HepG2 (cell line): ENCODE results near the gene DIRAS1. TPM values are rescaled to one million over a fixed set of nuclear protein-coding genes. Genes with fewer than 3 reads are reported as not detected.

Experiments
- ATAC-seq: fragments of 200-7000 bp; cut with Tn5 transposase; 3 replicates; pipeline ENCODE4 v1.9.1; 2020; ENCODE audit warnings: mild to moderate bottlenecking, moderate library complexity
- BruUV-seq: library from RNA; stranded (reverse); fragments of 400-500 nt; replicated peaks from 2 replicates; lab custom pipeline; 2021; lab: Mats Ljungman, UMichigan
- CTCF ChIA-PET: fragments of 300-600 bp; formaldehyde crosslinking; extraction: SDS; loops from one replicate; lab custom pipeline; 2021; ENCODE audit warnings: low total read pairs, inconsistent platforms, low intra/inter-chr PET ratio; lab: Yijun Ruan, JAX
- POLR2A ChIA-PET: fragments of 350-600 bp; sonication (Branson Sonifier 250); formaldehyde crosslinking; loops from one replicate; lab custom pipeline; 2020; ENCODE audit warnings: antibody characterized with exemption, inconsistent platforms; lab: Yijun Ruan, JAX
- DNase-seq: peaks from one replicate; pipeline ENCODE4 v3.0.0-alpha.2; 2015; ENCODE audit warnings: low spot score
- FAIRE-seq: peaks from 3 replicates; lab custom pipeline; 2011; peaks lifted over from hg19 to GRCh38; lab: Jason Lieb, UNC
- H2AFZ ChIP-seq: one replicate; pipeline ENCODE4 v1.6.1; 2011; ENCODE audit warnings: low read length, inconsistent platforms
- H3K27ac ChIP-seq: fragments of 300-600 bp; 3 replicates; pipeline ENCODE4 v1.8.0; 2011; ENCODE audit warnings: mixed run types, mild to moderate bottlenecking, mixed read lengths, low read length, inconsistent platforms; ENCODE audit not compliant: insufficient read depth; ENCODE audit errors: extremely low read length
- H3K27me3 ChIP-seq, 2 experiments: fragments of 200-600 bp in 1 of 2; 2 replicates in 1 of 2; 3 replicates in 1 of 2; pipeline versions ENCODE4 v1.6.0 to v1.8.0; 2011; ENCODE audit warnings: low read length in 2 of 2, mild to moderate bottlenecking in 2 of 2, moderate library complexity in 2 of 2, inconsistent platforms in 1 of 2; ENCODE audit not compliant: insufficient read depth in 2 of 2, control insufficient read depth in 1 of 2
- H3K36me3 ChIP-seq, 2 experiments: fragments of 200-600 bp in 1 of 2; replicated peaks in 1 of 2; 2 replicates in 1 of 2; 3 replicates in 1 of 2; pipeline versions ENCODE4 v1.5.1 to v1.8.0; 2011; ENCODE audit warnings: low read length in 2 of 2, inconsistent platforms in 1 of 2; ENCODE audit not compliant: insufficient read depth in 2 of 2, control insufficient read depth in 1 of 2
- H3K4me1 ChIP-seq: 2 replicates; pipeline ENCODE4 v1.5.1; 2012; ENCODE audit warnings: low read length, inconsistent platforms; ENCODE audit not compliant: insufficient read depth
- H3K4me2 ChIP-seq: 2 replicates; pipeline ENCODE4 v1.6.0; 2011; ENCODE audit warnings: low read depth, low read length, inconsistent platforms
- H3K4me3 ChIP-seq, 3 experiments: fragments of 200-600 bp in 1 of 3; sonication (generic), shearing (Covaris generic) in 1 of 3; replicated peaks in 1 of 3; 2 replicates each; pipeline ENCODE4 v1.5.1; 2011 to 2016; ENCODE audit warnings: low read length in 3 of 3, inconsistent platforms in 2 of 3, low read depth in 2 of 3, mild to moderate bottlenecking in 2 of 3, control low read depth in 1 of 3, mixed read lengths in 1 of 3; ENCODE audit not compliant: insufficient read depth in 1 of 3
- H3K79me2 ChIP-seq: one replicate; pipeline ENCODE4 v1.6.1; 2011; ENCODE audit warnings: low read length, inconsistent platforms; ENCODE audit not compliant: insufficient read depth
- H3K9ac ChIP-seq: 2 replicates; pipeline ENCODE4 v1.6.0; 2011; ENCODE audit warnings: mild to moderate bottlenecking, low read depth, low read length, inconsistent platforms; ENCODE audit not compliant: insufficient read depth
- H3K9me3 ChIP-seq: 2 replicates; pipeline ENCODE4 v1.5.1; 2012; ENCODE audit warnings: mild to moderate bottlenecking, low read length
- H4K20me1 ChIP-seq: 2 replicates; pipeline ENCODE4 v1.6.0; 2011; ENCODE audit warnings: inconsistent platforms, mild to moderate bottlenecking, low read length, moderate library complexity; ENCODE audit not compliant: insufficient read depth
- ATF7-NPFF ChIP-seq: sonication (generic); formaldehyde crosslinking; IDR thresholded peaks from 2 replicates; pipeline ENCODE4 v1.8.1; 2023; ENCODE audit warnings: mild to moderate bottlenecking, low read depth, missing genetic modification reagents, moderate library complexity
- CBX2 ChIP-seq, 2 experiments: fragments of 200-600 bp in 1 of 2; sonication (generic); formaldehyde crosslinking in 1 of 2; IDR thresholded peaks; 2 replicates each; pipeline versions ENCODE4 v1.7.0 to v1.8.1; 2018 to 2022; ENCODE audit warnings: low read depth in 2 of 2, low read length in 1 of 2, mild to moderate bottlenecking in 1 of 2, missing genetic modification reagents in 1 of 2
- JUNB ChIP-seq: sonication (generic); formaldehyde crosslinking; IDR thresholded peaks from 2 replicates; pipeline ENCODE4 v1.8.0; 2022; ENCODE audit warnings: missing genetic modification reagents, mild to moderate bottlenecking, borderline replicate concordance
- RXRA ChIP-seq: sonication (generic); formaldehyde crosslinking; IDR thresholded peaks from 2 replicates; pipeline ENCODE4 v1.5.1; 2020; ENCODE audit warnings: missing genetic modification reagents
- SMC3 ChIP-seq: IDR thresholded peaks from 2 replicates; pipeline ENCODE4 v1.6.1; 2011; ENCODE audit warnings: low read length, improper control_type of control experiment
- ZBTB1 ChIP-seq: sonication (generic); formaldehyde crosslinking; IDR thresholded peaks from 2 replicates; pipeline ENCODE4 v1.4.0; 2020; ENCODE audit warnings: missing genetic modification reagents, borderline replicate concordance
- ZNF329 ChIP-seq: sonication (generic); formaldehyde crosslinking; IDR thresholded peaks from 2 replicates; pipeline ENCODE4 v1.9.0; 2021; ENCODE audit warnings: low read depth, mild to moderate bottlenecking, missing genetic modification reagents
- ZNF451 ChIP-seq: sonication (generic); formaldehyde crosslinking; IDR thresholded peaks from 2 replicates; pipeline ENCODE4 v1.5.0; 2020; ENCODE audit warnings: mild to moderate bottlenecking, missing genetic modification reagents
- ZNF720 ChIP-seq: sonication (generic); formaldehyde crosslinking; IDR thresholded peaks from 2 replicates; pipeline ENCODE4 v1.4.0; 2020; ENCODE audit warnings: missing genetic modification reagents
- WGBS: methylation state at CpG from one replicate; pipeline ENCODE4 v1.1.6; 2017; ENCODE audit warnings: low lambda C conversion rate; 5-methylcytosine and 5-hydroxymethylcytosine counted together
- in situ Hi-C: cut with HindIII; loops from 2 replicates; pipeline ENCODE4 v1.10.0; 2017; ENCODE audit warnings: low pct_unique_long_range_greater_than_20kb; ENCODE audit not compliant: extremely low pct_ligation_motif_present
- intact Hi-C: fragments of 100-400 bp; cut with micrococcal nuclease; formaldehyde crosslinking; loops from one replicate; pipeline ENCODE4 v1.10.0; 2022; ENCODE audit not compliant: unreplicated experiment
- polyA plus RNA-seq, 8 experiments: library from polyadenylated mRNA; depleted of rRNA in 3 of 8; stranded (reverse) in 7 of 8; unstranded in 1 of 8; fragments of >200 nt; fragmentation: Illumina TruSeq in 4 of 8; extraction: Trizol in 4 of 8; gene quantifications; 2 replicates each; pipeline versions ENCODE4 v1.2.1 to v1.2.3, GENCODE V29; 2011 to 2016; ENCODE audit warnings: low read depth in 4 of 8, missing spikeins in 1 of 8, mixed read lengths in 1 of 8; ENCODE audit not compliant: insufficient read depth in 1 of 8
- total RNA-seq, 5 experiments: library from RNA; depleted of rRNA; stranded (reverse); fragments of >200 nt; fragmentation: Illumina TruSeq; extraction: Trizol; gene quantifications; 2 replicates each; pipeline ENCODE4 v1.2.3, GENCODE V29; 2016; ENCODE audit warnings: low read depth in 1 of 5
- TF ChIP-seq, protein P1 (sequence below): sonication (generic); formaldehyde crosslinking; IDR thresholded peaks from 2 replicates; pipeline ENCODE4 v1.4.0; 2020; ENCODE audit warnings: missing genetic modification reagents, low read depth, mild to moderate bottlenecking, borderline replicate concordance
- TF ChIP-seq, protein P2 (sequence below): sonication (generic); formaldehyde crosslinking; IDR thresholded peaks from 2 replicates; pipeline ENCODE4 v1.5.0; 2020; ENCODE audit warnings: mild to moderate bottlenecking, missing genetic modification reagents, borderline replicate concordance

DIRAS1 gene
- total and polyA plus RNA-seq, 2 of the 13 experiments (the other 11 are each of a cell fraction or from before 2014, with no cell fraction given): 0.97 to 1.8 TPM

DNA sequence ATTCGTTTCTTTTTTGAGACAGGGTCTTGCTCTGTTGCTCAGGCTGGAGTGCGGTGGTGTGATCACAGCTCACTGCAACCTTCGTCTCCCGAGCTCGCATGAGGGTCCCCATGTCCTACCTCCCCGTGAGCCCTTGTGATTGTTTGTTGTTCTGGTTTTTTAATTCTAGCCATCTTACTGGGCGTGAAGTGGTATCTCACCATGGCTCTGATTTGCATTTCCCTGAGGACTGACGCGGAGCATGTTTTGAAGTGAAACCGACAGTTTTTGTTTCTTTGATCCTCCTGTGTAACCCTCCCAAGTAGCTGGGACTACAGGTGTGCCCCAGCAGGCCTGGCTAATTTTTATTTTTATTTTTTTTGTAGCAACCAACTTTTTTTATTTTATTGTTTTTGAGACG lies 40.4 kb downstream of the DIRAS1 start:
- Histone ChIP-seq H3K27ac (no peak overlapping the region), H3K9ac (no peak overlapping the region), H3K36me3 (no peaks in the 10 kb centered on the region), H3K79me2 (no peaks in the 10 kb centered on the region), H3K4me3 (no peak overlapping the region), H3K4me1 (peaks cover 31% of the 10 kb centered on the region), H4K20me1 (no peaks in the 10 kb centered on the region), H3K4me2 (no peak overlapping the region), H3K27me3 (no peaks in the 10 kb centered on the region), H3K9me3 (no peaks in the 10 kb centered on the region), H2AFZ (no peak overlapping the region)
- TF ChIP-seq ZNF329 (CRISPR knock-in tag) (no peak), RXRA (no peak), CBX2 (IDR thresholded peaks at IDR 0.05; ENCODE audit: low read depth, low read length) (no peak), CBX2 (CRISPR knock-in tag; IDR thresholded peaks at IDR 0.05; ENCODE audit: low read depth) (no peak), ZBTB1 (no peak), ZNF720 (CRISPR knock-in tag) (no peak), SMC3 (no peak), ZNF451 (CRISPR knock-in tag) (no peak), ATF7-NPFF (no peak), JUNB (no peak)
- TF ChIP-seq, protein P1, sequence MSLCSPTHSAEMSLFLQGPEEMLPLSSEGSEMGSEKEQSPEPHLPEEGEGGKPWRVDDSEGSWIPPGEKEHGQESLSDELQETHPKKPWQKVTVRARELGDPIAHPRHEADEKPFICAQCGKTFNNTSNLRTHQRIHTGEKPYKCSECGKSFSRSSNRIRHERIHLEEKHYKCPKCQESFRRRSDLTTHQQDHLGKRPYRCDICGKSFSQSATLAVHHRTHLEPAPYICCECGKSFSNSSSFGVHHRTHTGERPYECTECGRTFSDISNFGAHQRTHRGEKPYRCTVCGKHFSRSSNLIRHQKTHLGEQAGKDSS: no peak
- TF ChIP-seq, protein P2, sequence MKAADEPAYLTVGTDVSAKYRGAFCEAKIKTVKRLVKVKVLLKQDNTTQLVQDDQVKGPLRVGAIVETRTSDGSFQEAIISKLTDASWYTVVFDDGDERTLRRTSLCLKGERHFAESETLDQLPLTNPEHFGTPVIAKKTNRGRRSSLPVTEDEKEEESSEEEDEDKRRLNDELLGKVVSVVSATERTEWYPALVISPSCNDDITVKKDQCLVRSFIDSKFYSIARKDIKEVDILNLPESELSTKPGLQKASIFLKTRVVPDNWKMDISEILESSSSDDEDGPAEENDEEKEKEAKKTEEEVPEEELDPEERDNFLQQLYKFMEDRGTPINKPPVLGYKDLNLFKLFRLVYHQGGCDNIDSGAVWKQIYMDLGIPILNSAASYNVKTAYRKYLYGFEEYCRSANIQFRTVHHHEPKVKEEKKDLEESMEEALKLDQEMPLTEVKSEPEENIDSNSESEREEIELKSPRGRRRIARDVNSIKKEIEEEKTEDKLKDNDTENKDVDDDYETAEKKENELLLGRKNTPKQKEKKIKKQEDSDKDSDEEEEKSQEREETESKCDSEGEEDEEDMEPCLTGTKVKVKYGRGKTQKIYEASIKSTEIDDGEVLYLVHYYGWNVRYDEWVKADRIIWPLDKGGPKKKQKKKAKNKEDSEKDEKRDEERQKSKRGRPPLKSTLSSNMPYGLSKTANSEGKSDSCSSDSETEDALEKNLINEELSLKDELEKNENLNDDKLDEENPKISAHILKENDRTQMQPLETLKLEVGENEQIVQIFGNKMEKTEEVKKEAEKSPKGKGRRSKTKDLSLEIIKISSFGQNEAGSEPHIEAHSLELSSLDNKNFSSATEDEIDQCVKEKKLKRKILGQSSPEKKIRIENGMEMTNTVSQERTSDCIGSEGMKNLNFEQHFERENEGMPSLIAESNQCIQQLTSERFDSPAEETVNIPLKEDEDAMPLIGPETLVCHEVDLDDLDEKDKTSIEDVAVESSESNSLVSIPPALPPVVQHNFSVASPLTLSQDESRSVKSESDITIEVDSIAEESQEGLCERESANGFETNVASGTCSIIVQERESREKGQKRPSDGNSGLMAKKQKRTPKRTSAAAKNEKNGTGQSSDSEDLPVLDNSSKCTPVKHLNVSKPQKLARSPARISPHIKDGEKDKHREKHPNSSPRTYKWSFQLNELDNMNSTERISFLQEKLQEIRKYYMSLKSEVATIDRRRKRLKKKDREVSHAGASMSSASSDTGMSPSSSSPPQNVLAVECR (CRISPR knock-in tag): no peak
- in situ Hi-C loops (no loop called here), intact Hi-C loops (no loop called here)
- no peak for DNase-seq
- no peak for ATAC-seq
- WGBS: 94% methylated on average over 11 of the region's 11 CpGs
- no peak for FAIRE-seq
- ChIA-PET CTCF (no interaction called here), POLR2A (interaction anchor here (0.7 kb wide), 1 partner anchor 353 kb away, joined by 3 read pairs; the partner anchor contains the start of gene LSM7)
- no TSS peak for BruUV-seq
